SIG-M5 (cell line): ENCODE measurements around the gene CSGALNACT2.
"Not testable (repeated sequence)": the region's sequence is repeated elsewhere in the genome, so short reads cannot be mapped to it uniquely, and the experiment has no call there.

Experiments
- DNase-seq: peaks from one replicate; lab custom pipeline; 2025; lab: John Stamatoyannopoulos, UW

Gene CSGALNACT2, protein sequence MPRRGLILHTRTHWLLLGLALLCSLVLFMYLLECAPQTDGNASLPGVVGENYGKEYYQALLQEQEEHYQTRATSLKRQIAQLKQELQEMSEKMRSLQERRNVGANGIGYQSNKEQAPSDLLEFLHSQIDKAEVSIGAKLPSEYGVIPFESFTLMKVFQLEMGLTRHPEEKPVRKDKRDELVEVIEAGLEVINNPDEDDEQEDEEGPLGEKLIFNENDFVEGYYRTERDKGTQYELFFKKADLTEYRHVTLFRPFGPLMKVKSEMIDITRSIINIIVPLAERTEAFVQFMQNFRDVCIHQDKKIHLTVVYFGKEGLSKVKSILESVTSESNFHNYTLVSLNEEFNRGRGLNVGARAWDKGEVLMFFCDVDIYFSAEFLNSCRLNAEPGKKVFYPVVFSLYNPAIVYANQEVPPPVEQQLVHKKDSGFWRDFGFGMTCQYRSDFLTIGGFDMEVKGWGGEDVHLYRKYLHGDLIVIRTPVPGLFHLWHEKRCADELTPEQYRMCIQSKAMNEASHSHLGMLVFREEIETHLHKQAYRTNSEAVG

GRCh38 chr10:43138021-43138756 is at the start of gene CSGALNACT2:
Gene CSGALNACT2, plus strand, starts transcription at chr10:43138445. Its CDS starts 16,705 bp downstream, at chr10:43155150.
- DNase-seq, result no peak

- DNase-seq, result no peak
These were observed 48.7 kb upstream of the CSGALNACT2 start for GRCh38 chr10:43089519-43089918.

DNA sequence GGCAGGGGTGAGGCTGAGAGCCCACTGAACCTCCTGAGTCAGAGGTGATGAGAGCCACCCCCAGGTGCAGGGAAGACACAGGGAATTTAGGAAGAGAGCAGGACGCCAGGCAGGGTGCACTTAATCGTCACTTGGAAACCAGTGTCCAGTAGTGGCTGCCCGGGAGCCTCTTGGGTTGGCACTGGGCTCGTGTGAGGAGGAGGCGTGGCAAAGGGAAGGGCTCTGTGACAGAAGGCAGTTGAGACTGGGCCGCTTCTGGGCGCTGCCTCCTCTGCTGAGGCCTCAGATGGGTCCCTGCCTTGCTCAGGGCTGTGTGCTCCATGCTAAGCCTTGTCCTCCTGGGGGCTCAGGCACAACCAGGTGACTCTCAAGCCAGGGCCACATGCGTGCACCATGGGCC is 48.1 kb upstream of the CSGALNACT2 start:
- no peak for DNase-seq

DNA sequence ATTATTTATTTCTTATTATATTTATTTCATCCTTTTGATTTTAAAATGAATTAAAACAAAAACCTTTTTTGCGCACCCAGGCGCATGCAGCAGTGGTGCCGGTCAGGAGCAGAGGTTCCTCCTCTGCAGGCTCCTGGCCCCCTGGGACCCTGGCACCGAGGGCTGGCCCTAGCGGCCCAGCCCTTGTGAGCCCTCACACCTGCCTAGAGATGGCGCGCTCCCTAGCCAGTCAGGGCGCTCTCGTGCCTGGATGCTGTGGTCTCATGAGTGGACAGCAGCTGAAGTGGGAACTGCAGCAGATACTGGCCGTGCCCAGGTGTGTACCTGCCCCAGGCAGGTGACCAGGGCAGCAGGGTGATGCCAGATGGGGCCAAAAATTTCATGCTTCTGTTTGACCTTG is 47.6 kb upstream of the CSGALNACT2 start:
- no peak for DNase-seq

DNA sequence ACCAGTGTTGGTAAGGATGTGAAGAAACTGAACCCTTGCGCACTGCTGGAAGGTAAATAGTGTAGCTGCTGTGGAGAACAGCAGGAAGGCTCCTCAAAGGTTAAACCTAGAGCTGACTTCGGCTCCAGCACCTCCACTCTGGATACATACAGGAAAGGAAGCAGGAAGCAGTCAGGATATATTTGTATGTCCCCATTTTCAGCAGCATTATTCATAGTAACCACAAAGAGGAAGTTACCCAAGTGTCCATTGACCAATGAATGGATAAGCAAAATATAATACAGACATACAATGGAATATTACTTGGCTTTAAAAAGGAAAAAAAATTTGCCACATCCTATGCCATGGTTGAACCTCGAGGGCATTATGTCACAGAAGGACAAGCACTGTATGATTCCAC is 46.4 kb upstream of the CSGALNACT2 start:
- peak; percentile 8 for DNase-seq

GRCh38 chr10:43093423-43094076 is 44.7 kb upstream of the CSGALNACT2 start:
- no peak for DNase-seq

GRCh38 chr10:43094085-43094484 is 44.2 kb upstream of the CSGALNACT2 start:
- no peak for DNase-seq

- not testable (repeated sequence) for DNase-seq
These were observed 38.9 kb upstream of the CSGALNACT2 start for GRCh38 chr10:43099339-43099738.

DNA sequence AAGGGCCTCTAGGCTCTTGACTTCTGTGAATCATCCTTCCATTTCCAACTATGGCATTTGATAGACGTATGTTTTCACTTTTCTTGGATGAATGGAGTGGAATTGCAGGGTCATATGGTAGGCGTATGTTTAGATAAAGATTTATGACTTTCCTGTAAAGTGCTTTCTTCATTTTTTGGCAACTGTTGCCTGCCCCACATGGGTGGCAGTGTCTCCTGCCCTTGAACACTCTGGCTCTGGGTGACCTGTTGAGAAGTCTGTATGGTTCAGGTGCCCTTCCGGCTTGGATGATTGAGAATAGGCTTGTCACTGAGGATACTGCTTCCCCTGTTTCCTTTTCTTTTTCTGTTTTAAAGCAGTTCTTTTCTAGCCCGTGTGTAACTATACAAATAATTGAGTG is 38.3 kb upstream of the CSGALNACT2 start:
- DNase-seq, result no peak

DNA sequence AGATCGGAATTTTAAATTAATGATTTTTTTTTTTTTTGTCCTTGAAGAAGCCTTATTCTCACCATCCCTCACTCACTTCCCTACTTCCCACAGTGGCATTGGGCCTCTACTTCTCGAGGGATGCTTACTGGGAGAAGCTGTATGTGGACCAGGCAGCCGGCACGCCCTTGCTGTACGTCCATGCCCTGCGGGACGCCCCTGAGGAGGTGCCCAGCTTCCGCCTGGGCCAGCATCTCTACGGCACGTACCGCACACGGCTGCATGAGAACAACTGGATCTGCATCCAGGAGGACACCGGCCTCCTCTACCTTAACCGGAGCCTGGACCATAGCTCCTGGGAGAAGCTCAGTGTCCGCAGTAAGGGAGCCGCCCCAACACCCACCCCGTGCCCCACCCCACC is 37.9 kb upstream of the CSGALNACT2 start:
- no peak for DNase-seq

DNA sequence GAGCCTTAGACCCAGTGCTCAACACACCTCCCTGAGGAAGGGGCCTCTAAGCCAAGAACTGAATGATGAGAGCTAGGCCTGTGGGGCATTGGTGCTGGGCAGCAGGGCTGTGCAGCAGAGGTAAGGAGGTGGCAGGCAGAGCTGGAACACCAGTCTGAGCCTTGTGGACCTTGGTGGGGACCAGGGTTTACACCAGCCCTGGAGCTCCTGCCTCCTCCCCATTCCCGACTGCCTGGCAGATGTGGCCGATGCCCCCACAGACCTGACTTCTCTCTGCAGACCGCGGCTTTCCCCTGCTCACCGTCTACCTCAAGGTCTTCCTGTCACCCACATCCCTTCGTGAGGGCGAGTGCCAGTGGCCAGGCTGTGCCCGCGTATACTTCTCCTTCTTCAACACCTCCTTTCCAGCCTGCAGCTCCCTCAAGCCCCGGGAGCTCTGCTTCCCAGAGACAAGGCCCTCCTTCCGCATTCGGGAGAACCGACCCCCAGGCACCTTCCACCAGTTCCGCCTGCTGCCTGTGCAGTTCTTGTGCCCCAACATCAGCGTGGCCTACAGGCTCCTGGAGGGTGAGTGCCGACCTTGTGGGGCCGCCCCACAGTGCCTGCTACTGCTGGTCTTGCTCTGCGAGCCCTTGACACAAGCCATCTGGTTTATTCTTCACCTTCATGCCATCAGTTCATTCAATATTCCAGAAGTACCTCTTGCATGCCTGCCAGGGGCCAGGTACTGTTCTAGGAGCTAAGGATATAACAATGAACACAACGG is 36.0 kb upstream of the CSGALNACT2 start:
- no peak for DNase-seq

DNA sequence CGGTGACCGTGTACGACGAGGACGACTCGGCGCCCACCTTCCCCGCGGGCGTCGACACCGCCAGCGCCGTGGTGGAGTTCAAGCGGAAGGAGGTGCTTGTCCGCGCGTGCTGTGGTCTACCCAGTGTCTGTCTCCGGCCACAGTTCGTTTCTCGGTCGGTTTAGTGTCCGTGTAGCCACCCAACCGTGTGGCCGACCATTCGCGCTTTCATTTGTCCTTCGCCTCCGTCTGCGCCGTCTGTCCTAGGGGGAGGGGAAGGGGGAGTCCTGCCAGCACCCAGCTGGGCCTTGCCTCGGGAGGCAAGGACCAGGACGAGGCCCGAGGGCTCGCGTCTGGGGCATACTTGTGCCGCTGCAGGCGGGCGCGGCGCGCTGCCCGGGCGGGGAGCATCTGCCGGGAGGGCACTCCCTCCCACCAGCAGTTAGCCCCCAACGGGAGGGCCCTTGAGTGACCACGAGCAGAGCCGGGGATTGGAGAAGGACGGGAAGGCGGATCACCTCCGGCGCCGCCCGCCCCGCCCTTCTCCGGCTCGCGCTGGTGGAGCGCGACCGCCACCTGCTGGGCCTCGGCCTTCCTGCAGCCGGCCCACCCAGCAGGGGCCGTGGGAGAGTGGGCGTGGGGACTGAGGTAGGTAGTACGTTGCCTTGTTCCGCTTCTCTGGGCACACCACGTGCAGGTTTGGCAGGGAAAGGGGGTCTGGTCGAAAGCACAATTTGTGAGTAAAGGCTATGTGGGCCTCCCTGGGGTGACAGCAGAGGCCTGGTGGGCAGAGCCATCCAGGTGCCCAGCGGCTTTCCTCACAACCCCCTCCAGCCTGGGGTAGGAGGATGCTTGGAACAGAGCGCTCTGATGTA is 32.9 kb upstream of the CSGALNACT2 start:
- no peak for DNase-seq

DNA sequence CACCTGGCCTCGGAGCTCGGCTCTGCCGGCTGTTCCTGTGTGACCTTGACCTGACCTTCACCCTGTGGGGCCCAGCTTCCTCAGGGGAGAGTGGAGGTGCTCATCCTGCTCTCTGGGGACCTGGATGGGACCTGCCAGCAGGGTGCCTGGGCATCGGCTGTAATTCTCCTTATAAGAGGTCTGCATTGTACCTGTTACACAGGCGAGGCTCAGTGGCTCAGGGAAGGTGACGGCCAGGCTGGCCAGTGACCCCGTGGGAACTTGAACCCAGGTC is 32.4 kb upstream of the CSGALNACT2 start:
- no peak for DNase-seq

- DNase-seq, result no peak
These were observed 31.8 kb upstream of the CSGALNACT2 start for GRCh38 chr10:43106256-43107091.

DNA sequence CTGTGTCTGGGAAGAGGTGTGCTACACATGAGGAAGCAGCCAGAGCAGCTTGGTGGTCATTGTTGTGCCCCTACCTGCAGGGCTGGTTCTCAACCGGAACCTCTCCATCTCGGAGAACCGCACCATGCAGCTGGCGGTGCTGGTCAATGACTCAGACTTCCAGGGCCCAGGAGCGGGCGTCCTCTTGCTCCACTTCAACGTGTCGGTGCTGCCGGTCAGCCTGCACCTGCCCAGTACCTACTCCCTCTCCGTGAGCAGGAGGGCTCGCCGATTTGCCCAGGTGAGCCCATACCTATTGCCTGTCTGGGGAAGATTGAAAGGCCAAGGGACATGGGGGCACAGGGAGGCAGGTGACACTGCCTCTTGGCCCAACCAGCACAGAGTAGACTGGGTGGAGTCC is 29.3 kb upstream of the CSGALNACT2 start:
- DNase-seq, result no peak

DNA sequence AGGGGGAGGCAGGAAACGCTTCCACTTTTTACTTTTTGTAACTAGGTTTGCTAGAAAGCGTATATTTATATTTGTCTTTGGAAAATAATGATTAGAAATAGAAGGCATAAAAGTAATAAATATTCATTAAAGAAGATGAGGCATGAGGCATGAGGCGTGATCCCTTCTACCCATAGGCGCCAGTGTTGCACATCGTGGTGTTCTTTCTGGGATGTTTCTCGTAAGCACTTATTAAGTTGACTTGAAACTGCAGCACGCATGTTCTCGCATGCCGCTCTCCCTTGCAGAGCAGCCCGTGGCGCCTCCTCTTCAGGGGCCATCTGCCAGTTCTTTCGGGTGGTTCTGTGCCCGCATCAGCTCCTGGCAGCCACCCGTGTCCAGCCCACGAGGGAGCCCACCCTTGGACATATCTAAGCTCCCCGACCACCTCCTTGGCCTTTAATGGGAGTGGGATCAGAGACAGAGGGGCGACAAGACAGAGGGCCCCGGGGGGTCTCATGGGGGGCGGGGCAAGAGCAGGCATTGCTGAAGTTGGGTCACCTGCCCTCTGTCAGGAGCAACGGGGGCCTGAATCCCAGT is 28.5 kb upstream of the CSGALNACT2 start:
- DNase-seq, result no peak

DNA sequence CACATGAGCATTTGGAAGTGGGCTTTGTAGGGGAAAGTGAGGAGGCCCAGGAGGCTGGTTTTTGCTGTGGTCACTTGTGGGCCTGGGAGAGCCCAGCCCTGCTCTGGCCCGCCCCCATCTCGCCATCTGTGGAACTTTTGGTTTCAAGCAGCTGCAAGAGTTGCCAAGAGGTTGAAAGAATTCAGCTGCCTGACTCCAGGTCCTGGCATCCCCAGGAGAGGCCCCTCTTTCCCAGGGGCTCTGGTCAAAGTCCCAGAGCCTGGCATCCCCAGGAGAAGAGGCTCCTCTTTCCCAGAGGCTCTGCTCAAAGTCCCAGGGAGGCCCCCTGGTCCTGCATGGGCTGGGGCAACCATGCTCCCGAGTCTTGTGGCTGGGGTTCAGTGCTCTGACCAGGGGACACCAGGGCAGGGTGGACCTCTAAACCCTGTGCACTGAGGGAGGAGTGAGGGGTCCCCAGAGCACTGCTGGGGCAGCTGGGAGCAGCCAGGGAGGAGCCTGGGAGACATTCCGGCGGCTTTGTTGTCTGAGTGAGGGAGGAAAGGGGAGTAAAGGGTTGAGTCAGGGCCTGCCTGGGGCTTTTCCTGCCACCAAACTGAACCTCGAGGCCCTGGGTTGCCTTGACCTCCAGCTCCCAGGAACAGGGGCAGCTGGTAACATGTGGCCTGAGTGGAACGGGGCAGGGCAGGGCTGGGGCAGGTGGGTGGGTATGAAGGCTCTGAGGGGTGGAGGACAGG is 27.7 kb upstream of the CSGALNACT2 start:
- no peak for DNase-seq

DNA sequence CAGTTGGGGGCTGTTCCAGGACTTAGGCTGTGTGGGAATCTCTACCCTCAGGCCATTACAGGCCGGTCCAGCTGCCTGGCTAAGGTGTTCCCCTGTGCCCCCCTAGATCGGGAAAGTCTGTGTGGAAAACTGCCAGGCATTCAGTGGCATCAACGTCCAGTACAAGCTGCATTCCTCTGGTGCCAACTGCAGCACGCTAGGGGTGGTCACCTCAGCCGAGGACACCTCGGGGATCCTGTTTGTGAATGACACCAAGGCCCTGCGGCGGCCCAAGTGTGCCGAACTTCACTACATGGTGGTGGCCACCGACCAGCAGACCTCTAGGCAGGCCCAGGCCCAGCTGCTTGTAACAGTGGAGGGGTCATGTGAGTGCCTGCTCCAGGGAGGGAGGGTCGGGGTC is 27.1 kb upstream of the CSGALNACT2 start:
- no peak for DNase-seq
